GM18861 (cell line): ENCODE results near the gene VHLL.
A peak's percentile ranks its signal among the peaks of the same experiment; 100 is the strongest.

Experiments
- ATAC-seq: cut with Tn5 transposase; IDR thresholded peaks from one replicate; pipeline ENCODE4 v1.9.1; 2021; ENCODE audit not compliant: unreplicated experiment

Gene VHLL

DNA sequence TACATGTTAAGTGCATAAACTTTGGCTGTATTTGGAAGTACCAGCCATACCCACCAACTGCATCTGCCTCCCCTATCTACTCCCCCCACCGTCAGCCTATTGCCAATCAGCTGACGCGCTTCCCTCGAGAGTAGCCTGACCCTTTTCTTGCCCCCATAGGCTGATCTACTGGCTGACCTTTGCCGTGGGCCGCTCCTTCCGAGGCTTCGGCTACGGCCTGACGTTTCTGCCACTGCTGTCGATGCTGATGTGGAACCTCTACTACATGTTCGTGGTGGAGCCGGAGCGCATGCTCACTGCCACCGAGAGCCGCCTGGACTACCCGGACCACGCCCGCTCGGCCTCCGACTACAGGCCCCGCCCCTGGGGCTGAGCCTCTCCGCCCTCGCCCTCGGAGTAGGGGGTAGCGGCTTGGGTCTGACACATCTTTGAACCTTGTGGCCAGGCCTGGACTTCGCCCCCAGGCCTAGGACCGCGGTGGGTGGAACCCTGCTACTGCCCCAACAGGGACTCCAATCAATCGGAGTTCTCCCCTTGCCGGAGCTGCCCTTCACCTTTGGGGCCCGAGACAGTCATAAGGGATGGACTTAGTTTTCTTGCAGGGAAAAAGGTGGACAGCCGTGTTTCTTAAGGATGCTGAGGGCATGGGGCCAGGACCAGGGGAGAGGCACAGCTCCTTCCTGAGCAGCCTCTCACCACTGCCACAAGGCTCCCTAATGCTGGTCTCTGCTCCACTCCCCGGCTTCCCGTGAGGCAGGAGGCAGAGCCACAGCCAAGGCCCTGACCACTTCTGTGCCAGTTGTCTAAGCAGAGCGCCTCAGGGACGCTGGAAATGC is 7.7 kb downstream of the VHLL start:
- ATAC-seq: peak; percentile 62

DNA sequence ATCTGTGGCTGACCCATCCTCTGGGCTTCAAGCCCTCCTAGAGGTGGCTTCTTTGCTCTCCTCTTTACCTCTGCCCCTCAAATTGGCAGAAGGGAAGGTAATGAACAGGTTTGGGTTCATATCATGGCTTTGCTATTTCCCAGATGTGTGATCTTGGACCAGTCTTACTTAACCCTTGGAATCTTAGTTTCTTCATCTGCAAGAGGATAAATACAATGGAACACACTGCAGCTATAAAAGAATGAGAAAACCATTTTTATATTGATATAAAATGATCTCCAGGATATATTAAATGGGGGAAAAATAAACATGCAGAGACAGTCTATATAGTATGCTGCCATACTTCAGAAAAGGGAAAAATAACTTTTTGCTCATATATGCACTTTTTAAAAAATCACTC is 9.2 kb downstream of the VHLL start:
- no peak for ATAC-seq

DNA sequence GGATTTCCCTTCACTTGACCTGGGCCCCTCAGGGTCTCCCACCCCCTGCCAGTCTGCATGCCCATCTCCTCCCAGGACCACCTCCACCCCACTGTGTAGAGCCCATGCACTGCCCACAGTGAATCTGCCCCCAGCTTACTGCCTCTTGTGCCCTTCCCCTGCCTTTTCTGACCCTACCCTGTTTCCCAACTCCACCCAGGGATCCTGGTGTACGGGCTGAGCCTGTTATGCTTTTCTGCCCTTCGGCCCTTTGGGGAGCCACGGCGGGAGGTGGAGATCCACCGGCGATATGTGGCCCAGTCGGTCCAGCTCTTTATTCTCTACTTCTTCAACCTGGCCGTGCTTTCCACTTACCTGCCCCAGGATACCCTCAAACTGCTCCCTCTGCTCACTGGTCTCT is 13.0 kb downstream of the VHLL start:
- no peak for ATAC-seq

- no peak for ATAC-seq
These were observed 13.7 kb downstream of the VHLL start for GRCh38 chr1:156285437-156285836.

DNA sequence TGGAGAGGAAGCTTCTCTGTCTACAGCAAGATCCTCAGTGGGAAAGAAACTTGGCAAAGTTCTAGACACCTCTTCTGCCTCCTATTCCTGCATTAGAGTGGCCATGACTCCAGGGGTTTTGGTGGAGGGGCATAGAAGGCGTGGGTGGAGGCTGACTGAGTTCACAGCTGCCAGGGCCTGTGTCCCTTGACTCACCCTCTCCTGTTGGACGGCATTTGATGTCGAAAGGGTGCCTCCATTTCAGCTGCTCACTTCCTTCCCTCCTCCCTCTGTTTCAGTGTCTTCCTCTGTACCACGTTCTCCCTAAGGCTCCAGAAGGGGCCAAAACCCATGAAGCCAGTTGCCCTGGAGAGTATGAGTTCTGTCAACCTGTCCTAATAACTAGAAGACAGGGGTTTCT is 14.3 kb downstream of the VHLL start:
- no peak for ATAC-seq

DNA sequence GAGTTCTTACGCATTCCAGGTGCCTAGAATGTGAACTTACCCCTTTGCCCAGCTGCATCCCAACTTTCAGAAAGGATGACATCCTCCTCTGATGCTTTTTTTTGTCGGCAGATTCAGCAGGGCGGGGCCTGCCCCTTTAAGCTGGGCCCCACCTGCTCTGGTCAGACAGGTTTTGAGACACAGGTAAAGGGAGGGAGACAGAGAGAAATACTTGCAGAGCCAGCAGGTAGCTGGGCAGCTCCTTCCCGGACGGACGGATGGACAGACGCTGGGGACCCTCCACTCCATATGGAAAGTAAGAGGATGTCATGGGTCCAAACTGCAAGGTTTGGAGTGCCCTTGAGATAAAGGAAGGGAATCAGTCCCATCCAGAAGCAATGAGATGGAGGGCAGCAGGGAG is 15.0 kb downstream of the VHLL start, which contains the start of gene TMEM79:
TMEM79 (plus strand) TSS at position 214 of the 400 bp plus-strand sequence. CDS start 902 bp downstream, outside the sequence.
- ATAC-seq: no peak

DNA sequence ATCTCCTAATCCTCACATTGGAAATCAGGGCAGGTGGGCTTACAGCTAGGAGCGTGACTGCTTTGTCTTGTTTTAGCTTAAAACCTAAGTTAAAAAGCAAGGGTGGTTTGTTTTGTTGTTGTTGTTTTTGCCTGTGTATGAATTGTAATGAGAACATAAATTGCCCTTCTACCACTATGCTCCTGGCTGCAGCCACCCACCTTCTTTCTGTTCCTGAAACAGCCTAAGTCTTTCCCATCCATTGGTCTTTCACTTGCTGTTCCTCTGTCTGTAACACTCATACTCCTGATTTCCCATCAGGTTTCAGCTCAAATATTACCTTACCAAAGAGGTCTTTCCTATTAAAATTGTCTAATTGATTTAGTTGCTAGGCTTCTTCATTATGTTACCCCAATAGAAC is 15.6 kb downstream of the VHLL start:
- no peak for ATAC-seq

GRCh38 chr1:156282479-156283222 is 16.5 kb downstream of the VHLL start, which contains the start of gene SMG5:
SMG5 (minus strand) TSS chr1:156282825; CDS start chr1:156282680, 145 bp downstream.
- ATAC-seq: peak; percentile 72

DNA sequence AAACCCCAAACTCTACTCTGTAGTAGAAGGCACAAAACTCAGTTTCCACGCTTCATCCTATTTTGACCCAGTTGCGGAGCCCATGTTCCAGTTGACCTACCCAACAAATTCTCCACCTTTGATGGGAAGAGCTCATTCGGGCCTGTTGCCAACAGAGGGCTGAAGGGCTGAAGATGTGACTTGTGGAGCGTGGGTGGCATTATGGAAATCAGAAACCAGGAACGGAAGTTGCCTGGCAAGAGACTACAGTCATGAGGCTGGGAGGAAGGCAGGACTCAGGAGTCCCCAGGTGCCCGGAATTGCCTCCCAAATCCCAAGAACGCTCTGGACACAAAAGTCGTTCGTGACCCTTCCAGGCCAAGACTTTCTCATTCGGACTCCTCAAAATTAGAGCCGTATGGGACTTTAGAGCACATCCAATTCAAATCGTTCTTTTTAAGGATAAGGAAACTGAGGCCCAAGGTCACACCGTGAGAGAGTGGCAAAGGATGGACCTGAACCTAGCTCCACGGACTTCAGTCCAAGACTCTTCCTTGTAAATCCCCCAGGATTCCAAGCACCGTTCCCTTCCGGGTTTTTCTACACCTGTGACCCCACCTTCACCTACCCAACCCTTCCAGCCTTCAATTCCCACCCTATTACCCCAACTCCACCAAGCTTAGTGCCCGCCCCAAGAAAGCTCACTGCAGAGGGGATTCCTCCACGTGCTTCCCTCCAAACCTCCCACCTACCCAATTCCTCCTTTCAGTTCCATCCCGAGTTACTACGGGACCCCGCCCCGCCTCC is 17.2 kb downstream of the VHLL start:
- peak; percentile 1 for ATAC-seq

- ATAC-seq: peak; percentile 36
These were observed 17.8 kb downstream of the VHLL start for GRCh38 chr1:156281281-156281680.

GRCh38 chr1:156279837-156280236 is 19.3 kb downstream of the VHLL start:
- no peak for ATAC-seq

DNA sequence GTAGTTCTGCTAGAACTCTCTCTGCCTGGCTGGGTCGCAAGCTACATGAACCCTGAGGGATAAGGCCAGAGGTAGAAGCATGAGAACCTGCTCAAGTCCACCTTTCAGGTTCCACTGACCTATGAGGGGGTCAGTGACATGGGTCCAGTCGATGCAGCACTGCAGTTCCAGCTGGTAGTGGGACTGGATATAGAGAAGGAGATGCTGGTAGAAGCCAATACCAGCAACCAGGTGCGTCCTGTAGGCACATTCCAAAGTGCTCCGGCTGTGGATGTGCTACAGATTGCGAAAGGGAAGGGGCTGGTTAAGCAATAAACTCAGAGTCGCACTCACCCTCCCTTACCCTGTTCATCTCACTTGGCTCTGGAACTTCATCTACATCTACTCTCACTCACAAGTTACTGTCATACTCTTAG is 22.1 kb downstream of the VHLL start:
- no peak for ATAC-seq

DNA sequence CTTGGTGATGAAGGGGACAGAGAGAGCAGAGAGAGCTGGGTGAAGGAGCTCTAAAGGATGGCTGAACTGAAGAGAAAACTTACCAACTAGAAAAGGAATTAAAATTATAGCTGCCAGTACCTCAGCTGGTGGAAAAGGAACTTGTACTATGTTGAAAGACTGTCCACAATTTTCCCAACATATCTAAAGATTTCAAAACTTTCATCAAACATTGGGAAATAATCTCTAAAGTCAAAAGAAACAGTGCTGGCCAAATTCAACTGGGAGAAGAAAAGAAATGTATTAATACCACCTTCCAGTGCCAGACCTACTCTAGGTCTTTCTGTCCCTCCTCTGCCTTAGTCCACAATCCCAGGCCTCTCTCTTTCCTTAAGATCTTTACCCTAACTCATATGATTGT is 22.6 kb downstream of the VHLL start:
- no peak for ATAC-seq

- no peak for ATAC-seq
These were observed 28.8 kb downstream of the VHLL start for GRCh38 chr1:156270314-156270713.

DNA sequence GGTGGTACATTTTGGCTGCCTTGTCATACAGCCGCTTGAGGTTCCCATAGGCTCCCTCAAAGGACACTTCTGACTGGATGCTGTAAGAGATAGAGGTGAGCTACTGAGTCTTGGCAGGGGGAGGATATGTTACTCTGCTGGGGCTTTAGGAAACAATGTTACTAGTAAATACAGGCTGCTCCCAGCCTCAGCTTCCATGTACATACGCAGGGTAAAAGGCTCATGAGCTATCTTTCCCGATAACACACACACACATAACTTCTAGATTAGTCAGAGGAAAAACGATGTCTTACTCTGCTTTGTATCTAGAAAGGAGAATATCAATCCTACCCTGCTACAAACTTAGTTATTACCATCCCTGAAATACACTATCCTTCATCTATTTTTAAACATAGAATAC is 30.8 kb downstream of the VHLL start:
- no peak for ATAC-seq

- ATAC-seq: no peak
These were observed 33.1 kb downstream of the VHLL start for GRCh38 chr1:156266051-156266450.

GRCh38 chr1:156263288-156263655 is 35.8 kb downstream of the VHLL start:
- ATAC-seq: no peak

GRCh38 chr1:156262461-156263287 is 36.4 kb downstream of the VHLL start:
- ATAC-seq: no peak

DNA sequence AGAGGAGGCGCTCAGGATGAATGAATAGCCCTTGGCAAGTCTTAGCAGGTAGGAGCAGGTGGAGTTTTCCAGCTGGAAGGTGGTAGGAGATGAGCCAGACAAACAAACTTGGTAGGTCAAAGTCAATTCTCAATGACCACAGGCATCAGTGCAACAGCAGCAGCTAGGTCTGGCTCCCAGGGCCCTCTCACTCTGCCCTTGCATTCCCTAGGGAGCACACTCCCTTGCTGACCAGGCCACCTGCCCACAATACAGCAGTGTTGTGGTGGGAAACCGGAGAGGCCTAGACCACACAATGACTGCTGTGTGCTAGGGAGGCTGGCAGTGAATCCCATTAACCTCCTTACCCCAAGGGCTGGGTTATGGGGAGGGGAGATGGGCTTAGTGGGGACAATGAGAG is 38.2 kb downstream of the VHLL start:
- no peak for ATAC-seq

GRCh38 chr1:156259805-156260204 is 39.3 kb downstream of the VHLL start:
- ATAC-seq: no peak

DNA sequence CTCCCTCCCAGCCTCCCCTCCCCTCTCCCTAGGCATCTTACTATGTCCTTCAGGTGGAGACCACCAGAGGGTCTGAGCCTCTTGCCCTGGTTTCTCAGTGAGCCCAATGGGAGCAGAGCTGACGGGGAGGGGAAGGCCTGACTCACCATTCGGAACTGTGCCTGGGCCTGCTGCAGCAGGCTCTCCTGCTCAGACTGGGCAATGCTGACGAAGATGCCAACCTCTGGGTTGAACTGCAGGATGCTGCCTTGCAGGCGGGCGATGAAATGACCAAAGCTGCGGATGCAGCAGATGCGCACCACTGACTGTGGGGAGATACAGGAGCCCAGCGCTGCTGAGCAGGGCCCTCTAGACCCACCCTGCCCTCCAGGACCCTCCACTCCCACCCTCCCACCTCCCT is 40.2 kb downstream of the VHLL start:
- no peak for ATAC-seq
